Kidney (tissue), 14 donors: ENCODE measurements around the gene PTPRM. TPM values are rescaled to one million over a fixed set of nuclear protein-coding genes. Genes with fewer than 3 reads are reported as not detected.
"Not testable (repeated sequence)": the region's sequence is repeated elsewhere in the genome, so short reads cannot be mapped to it uniquely, and the experiment has no call there.

Source experiments
- DNase-seq, 5 donors: peaks; one replicate each; pipeline ENCODE4 v3.0.0-alpha.2; 2013 to 2020
- FAIRE-seq: peaks from 2 replicates; lab custom pipeline; 2012; peaks lifted over from hg19 to GRCh38; lab: Jason Lieb, UNC
- H3K27ac ChIP-seq, 2 donors: one replicate each; pipeline ENCODE4 v1.7.0; 2013; ENCODE audit warnings: low read depth in 2 of 2, low read length in 2 of 2, inconsistent platforms in 1 of 2
- H3K27me3 ChIP-seq: one replicate; pipeline ENCODE4 v1.7.1; 2013; ENCODE audit warnings: low read length, inconsistent platforms; ENCODE audit not compliant: control insufficient read depth, insufficient read depth
- H3K36me3 ChIP-seq, 3 donors: one replicate each; pipeline versions ENCODE4 v1.7.0 to v1.7.1; 2013; ENCODE audit warnings: low read length in 3 of 3, control low read depth in 1 of 3, inconsistent platforms in 1 of 3; ENCODE audit not compliant: insufficient read depth in 3 of 3, control insufficient read depth in 2 of 3
- H3K4me1 ChIP-seq, 3 donors: one replicate each; pipeline versions ENCODE4 v1.7.0 to v1.7.1; 2013; ENCODE audit warnings: low read length in 3 of 3, inconsistent platforms in 1 of 3, low read depth in 1 of 3; ENCODE audit not compliant: control insufficient read depth in 2 of 3, insufficient read depth in 2 of 3
- H3K4me3 ChIP-seq, 3 donors: one replicate each; pipeline versions ENCODE4 v1.7.0 to v1.8.1; 2013; ENCODE audit warnings: low read length in 3 of 3, control low read depth in 1 of 3, inconsistent platforms in 1 of 3
- H3K9ac ChIP-seq, 3 donors: one replicate each; pipeline versions ENCODE4 v1.7.0 to v1.7.1; 2013; ENCODE audit warnings: low read length in 3 of 3, control low read depth in 1 of 3, inconsistent platforms in 1 of 3
- H3K9me3 ChIP-seq, 3 donors: one replicate each; pipeline versions ENCODE4 v1.7.0 to v1.7.1; 2013; ENCODE audit warnings: low read length in 3 of 3, control low read depth in 1 of 3, inconsistent platforms in 1 of 3; ENCODE audit not compliant: control insufficient read depth in 2 of 3, insufficient read depth in 1 of 3
- intact Hi-C: fragments of 100-400 bp; cut with DNase I; formaldehyde crosslinking; loops from one replicate; pipeline ENCODE4 v1.11.1; 2022
- polyA plus RNA-seq: library from polyadenylated mRNA; stranded (reverse); fragments of 350-450 nt; fragmentation: Illumina TruSeq; extraction: RNeasy Lipid Tissue Mini Kit (QIAGEN cat#74804); gene quantifications from one replicate; pipeline ENCODE4 v1.2.3, GENCODE V29; 2014; ENCODE audit warnings: low read depth, low replicate concordance; ENCODE audit not compliant: insufficient read depth
- total RNA-seq: library from RNA; stranded (reverse); fragmentation: NEBNext Ultra II Directional; extraction: Animal tissue kit (Norgen Biotek cat#: 25700); gene quantifications from one replicate; pipeline ENCODE4 v1.2.1, GENCODE V29; 2021
- TF ChIP-seq, protein P1 (sequence below): IDR thresholded peaks from 3 replicates; pipeline ENCODE4 v1.5.1; 2012; ENCODE audit warnings: mild to moderate bottlenecking, moderate library complexity, borderline replicate concordance; ENCODE audit not compliant: insufficient read depth; ENCODE audit errors: extremely low read depth
- donor health status: control.
- donor health status: control.
- donor health status: control.
- donor health status: control.
- donor health status: control.
- donor health status: DM: yes; HTN: yes; CAD: no.
- donor health status: Normal renal cell carcinoma (clear cell type).

Gene PTPRM
- total and polyA plus RNA-seq, 2 donors from 2014 or later = 52.4 to 98.9 TPM

DNA sequence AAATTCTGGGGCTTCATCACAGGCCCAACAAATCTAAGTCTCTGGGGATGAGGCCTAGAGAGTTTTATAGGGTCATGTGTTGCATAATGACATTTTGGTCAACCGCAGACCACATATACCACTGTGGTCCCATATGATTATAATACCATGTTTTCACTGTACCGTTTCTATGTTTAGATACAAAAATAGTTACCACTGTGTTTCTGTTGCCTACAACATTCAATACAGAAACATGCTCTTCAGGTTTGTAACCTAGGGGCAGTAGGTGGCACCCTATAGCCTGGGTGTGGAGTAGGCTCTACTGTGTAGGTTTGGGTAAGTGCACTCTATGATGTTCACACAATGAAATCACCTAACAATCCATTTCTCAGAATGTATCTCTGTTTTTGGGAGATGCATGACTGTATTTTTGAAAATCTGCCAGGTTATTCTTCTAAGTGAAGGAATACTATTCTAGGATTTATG lies 485.2 kb downstream of the PTPRM start:
- FAIRE-seq (no peak), DNase-seq (no peak)
- no peaks in the 10 kb centered on the region for H3K27me3 ChIP-seq
- H3K9me3 ChIP-seq = no peaks in the 10 kb centered on the region
- intact Hi-C loops = no loop called here
- TF ChIP-seq, protein P1, sequence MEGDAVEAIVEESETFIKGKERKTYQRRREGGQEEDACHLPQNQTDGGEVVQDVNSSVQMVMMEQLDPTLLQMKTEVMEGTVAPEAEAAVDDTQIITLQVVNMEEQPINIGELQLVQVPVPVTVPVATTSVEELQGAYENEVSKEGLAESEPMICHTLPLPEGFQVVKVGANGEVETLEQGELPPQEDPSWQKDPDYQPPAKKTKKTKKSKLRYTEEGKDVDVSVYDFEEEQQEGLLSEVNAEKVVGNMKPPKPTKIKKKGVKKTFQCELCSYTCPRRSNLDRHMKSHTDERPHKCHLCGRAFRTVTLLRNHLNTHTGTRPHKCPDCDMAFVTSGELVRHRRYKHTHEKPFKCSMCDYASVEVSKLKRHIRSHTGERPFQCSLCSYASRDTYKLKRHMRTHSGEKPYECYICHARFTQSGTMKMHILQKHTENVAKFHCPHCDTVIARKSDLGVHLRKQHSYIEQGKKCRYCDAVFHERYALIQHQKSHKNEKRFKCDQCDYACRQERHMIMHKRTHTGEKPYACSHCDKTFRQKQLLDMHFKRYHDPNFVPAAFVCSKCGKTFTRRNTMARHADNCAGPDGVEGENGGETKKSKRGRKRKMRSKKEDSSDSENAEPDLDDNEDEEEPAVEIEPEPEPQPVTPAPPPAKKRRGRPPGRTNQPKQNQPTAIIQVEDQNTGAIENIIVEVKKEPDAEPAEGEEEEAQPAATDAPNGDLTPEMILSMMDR = no peak
- no peaks in the 10 kb centered on the region for H3K36me3 ChIP-seq
- no peak overlapping the region for H3K27ac ChIP-seq
- no peaks in the 10 kb centered on the region for H3K4me1 ChIP-seq
- no peak overlapping the region for H3K4me3 ChIP-seq
- no peak overlapping the region for H3K9ac ChIP-seq

DNA sequence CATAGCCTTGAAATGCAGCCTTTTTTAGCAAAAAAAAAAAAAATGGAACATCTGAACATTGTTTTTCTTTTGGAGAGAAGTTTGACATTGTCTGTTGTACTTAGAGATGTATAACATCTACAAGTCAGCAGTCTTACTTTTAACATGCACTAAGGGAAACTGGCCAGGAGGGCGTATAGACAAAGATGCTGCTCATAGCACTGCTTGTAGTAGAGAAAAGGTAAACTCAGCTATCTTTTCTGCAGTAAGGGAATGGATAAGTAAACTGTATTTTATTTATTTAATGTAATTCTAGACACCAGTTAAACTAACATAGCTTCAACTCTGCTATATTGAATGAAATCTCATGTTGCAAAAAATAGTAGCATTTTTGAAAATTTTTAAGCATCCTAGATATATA lies 489.6 kb downstream of the PTPRM start:
- Histone ChIP-seq H3K4me3 (no peak overlapping the region), H3K36me3 (no peaks in the 10 kb centered on the region), H3K27ac (no peak overlapping the region), H3K4me1 (no peaks in the 10 kb centered on the region), H3K9ac (no peak overlapping the region), H3K27me3 (no peaks in the 10 kb centered on the region), H3K9me3 (no peaks in the 10 kb centered on the region)
- intact Hi-C loops = no loop called here
- no peak for DNase-seq
- TF ChIP-seq, protein P1 = no peak
- no peak for FAIRE-seq

DNA sequence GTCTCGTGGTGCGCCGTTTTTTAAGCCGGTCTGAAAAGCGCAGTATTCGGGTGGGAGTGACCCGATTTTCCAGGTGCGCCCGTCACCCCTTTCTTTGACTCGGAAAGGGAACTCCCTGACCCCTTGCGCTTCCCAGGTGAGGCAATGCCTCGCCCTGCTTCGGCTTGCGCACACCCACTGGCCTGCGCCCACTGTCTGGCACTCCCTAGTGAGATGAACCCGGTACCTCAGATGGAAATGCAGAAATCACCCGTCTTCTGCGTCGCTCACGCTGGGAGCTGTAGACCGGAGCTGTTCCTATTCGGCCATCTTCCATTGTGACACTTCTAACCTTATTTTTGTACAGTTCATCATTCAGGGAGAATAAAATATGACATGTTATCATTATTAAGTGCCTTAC lies 496.0 kb downstream of the PTPRM start:
- H3K9me3 ChIP-seq, H3K27me3 ChIP-seq, H3K27ac ChIP-seq, intact Hi-C loops, H3K9ac ChIP-seq, FAIRE-seq, H3K4me1 ChIP-seq, H3K36me3 ChIP-seq, DNase-seq, H3K4me3 ChIP-seq: not testable (repeated sequence)

DNA sequence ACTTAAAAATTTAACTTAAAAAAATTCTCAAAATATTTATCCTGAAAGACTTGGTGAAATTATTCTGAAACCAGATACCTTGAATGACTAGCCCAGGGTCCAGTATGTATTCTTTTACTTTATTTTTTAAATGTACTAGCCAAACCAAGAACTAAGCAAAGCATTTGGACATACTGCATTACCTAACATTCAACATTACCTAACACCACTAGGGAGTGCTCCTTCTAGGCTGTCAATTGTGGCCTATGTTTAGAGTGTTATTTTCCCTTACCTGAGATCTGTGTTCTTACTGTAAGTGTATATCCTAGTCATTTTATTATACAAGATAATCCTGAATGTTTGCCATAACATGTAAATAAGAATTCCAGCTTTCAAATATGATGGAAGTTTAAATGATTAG lies 496.6 kb downstream of the PTPRM start:
- DNase-seq = no peak
- Histone ChIP-seq H3K9me3 (no peaks in the 10 kb centered on the region), H3K27ac (no peak overlapping the region), H3K9ac (no peak overlapping the region), H3K27me3 (no peaks in the 10 kb centered on the region), H3K4me1 (no peaks in the 10 kb centered on the region), H3K36me3 (no peaks in the 10 kb centered on the region), H3K4me3 (no peak overlapping the region)
- FAIRE-seq = no peak
- intact Hi-C loops = no loop called here
- TF ChIP-seq, protein P1 = no peak
